Amniotic epithelial cell (primary cell): ENCODE data around the gene FN3KRP.

Experiments
- DNase-seq: peaks from one replicate; pipeline ENCODE4 v3.0.0-alpha.2; 2010; ENCODE audit warnings: low read depth

Gene FN3KRP

DNA sequence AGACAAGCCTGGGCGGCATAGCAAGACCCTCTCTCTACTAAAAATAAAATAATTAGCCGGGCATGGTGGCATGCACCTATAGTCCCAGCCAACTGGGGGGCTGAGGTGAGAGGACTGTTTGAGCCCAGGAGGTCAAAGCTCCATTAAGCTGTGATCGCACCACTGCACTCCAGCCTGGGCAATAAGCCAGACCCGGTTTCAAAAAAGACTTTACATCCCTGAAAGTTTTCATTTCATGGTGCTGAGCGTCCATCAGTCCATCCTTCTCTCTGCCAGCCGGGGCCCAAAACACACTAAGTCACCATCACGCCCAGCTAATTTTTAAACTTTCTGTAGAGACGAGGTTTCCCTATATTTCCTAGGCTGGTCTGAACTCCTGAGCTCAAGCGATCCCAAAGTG, 28.6 kb upstream of the FN3KRP start:
- DNase-seq: no peak

- no peak for DNase-seq
These were observed 27.4 kb upstream of the FN3KRP start for GRCh38 chr17:82689077-82689476.

- no peak for DNase-seq
These were observed 25.6 kb upstream of the FN3KRP start for GRCh38 chr17:82690786-82691489.

GRCh38 chr17:82691714-82692113, 24.8 kb upstream of the FN3KRP start:
- DNase-seq: no peak

- no peak for DNase-seq
These were observed 24.2 kb upstream of the FN3KRP start for GRCh38 chr17:82692268-82692667.

GRCh38 chr17:82693168-82693867, 23.2 kb upstream of the FN3KRP start:
- DNase-seq: no peak

DNA sequence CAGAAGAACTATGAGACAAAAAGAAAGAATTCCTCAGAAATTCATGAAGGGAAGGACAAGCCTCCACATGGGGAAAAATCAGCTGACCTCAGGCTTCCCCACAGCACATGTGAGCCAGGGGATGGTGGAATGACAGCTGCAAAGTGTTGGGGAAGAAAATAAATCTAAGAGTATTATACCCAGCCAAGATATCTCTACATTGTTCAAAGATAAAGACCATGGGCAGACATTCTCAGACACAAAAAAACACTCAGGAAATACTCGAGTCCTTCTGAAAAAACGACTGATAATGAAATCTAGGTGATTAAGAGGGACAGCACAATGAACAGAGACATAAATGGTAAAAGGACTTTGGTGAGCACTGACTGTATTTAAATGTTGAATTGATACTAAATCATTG, 21.9 kb upstream of the FN3KRP start:
- no peak for DNase-seq

DNA sequence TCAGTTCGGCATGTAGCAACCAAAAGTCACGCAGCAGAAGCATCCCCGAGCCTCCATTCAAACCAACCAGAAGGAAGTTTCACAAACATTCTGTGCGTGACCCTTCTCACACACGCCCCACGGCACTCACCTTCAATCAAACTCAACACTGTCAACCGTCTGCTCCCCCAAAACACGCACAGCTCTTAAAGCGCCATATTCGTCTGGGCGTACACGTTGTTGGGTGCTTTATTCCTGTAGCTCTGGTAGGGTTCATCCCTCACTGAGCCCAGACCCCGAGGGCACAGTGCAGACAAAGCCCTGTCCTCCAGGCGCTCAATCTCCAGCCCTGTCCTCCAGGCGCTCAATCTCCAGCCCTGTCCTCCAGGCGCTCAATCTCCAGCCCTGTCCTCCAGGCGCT, 20.2 kb upstream of the FN3KRP start:
- no peak for DNase-seq

DNA sequence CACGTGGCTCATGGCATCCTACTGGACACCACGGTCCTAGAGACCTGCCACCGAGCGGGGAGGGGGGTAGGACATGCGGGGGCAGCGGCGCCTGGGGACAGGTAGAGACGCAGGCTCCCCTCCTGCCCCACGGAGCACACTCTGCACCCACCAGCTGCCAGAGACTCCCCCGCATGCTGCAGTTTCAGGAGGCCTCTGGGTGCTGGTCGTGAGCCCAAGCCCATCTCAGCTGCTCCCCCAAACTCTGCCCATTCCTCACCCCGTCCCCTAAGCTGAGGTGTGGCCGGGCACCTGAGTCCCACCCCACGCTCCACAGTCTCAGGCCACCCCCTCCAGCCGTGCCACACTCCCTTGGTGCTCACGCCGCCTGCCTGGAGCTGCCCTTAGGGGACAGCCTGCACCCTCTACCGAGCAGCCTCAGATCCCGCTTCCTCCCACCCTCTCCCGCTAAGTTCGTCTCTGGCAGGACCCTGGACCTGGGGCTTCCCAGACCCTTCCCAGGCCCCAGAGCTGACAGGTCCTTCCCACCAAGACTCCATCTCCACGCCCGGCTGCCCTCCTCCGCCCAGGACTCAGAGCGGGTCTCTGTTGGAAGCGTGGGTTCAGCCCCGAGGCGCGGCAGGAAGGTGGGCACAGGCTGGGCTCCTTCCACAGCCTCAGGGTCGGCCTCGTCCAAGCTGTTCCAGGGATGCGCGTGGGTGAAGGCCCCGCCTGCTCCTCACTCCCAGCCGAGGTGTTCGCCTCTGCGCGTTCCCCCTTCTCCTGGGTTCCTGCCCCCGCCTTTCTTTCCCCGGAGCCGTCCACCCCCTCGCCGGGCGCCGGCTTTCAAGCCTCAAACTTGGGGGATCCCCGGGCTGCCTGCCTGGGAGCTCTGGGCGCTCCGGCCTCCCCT, 19.3 kb upstream of the FN3KRP start:
- no peak for DNase-seq

GRCh38 chr17:82697808-82698064, 18.8 kb upstream of the FN3KRP start:
- DNase-seq: no peak

DNA sequence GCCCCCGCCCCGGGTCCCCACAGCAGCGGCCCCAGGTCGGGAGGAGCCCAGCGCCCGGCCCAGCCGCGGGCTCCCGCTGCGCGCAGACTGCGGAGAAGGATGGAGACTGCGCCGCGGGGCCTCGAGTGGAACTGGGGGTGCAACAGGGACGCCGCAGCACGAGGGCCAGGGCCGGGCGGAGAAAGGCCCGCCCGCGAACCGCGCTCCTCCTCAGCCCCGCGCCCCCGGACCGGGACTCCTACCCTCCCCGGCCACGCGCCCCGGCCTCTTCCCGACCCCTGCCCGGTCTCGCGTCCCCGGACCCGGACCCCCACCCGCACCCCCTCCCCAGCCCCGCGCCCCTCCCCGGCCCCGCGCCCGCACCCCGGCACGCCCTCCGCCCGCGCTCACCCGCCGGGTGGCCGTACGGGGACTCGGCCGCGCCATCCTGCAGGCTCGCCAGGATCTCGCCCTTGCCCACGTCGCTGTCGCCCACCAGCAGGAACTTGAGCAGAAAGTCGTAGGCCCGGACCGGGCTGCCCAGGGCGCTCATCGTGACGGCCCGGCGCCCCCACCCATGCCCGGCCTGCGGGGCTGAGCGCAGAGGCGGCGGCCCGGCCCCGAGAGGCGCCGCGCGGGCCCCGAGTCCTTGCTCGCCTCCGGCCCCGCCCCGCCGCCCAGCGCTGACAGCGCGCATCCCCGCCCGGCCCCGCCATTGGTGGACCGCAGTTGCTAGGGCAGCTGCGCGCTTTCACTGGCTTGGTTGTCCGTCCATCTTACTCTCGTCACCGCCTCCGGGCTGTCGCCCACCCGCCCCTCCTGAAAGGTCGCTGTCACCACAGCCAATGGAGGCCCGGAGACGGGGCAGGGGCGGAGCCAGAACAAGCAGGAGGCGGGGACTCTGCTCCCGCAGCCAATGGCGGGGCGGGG, 18.2 kb upstream of the FN3KRP start, which contains the start of gene RAB40B:
Gene RAB40B (minus strand): TSS at position 634 of the 909 bp plus-strand sequence. CDS start 102 bp downstream, at position 532.
- peak; percentile 98 for DNase-seq

- no peak for DNase-seq
These were observed 17.5 kb upstream of the FN3KRP start for GRCh38 chr17:82698974-82699442.

GRCh38 chr17:82699551-82699950, 17.0 kb upstream of the FN3KRP start:
- no peak for DNase-seq

- DNase-seq: no peak
These were observed 14.1 kb upstream of the FN3KRP start for GRCh38 chr17:82702231-82702927.

GRCh38 chr17:82703036-82703745, 13.3 kb upstream of the FN3KRP start:
- no peak for DNase-seq

DNA sequence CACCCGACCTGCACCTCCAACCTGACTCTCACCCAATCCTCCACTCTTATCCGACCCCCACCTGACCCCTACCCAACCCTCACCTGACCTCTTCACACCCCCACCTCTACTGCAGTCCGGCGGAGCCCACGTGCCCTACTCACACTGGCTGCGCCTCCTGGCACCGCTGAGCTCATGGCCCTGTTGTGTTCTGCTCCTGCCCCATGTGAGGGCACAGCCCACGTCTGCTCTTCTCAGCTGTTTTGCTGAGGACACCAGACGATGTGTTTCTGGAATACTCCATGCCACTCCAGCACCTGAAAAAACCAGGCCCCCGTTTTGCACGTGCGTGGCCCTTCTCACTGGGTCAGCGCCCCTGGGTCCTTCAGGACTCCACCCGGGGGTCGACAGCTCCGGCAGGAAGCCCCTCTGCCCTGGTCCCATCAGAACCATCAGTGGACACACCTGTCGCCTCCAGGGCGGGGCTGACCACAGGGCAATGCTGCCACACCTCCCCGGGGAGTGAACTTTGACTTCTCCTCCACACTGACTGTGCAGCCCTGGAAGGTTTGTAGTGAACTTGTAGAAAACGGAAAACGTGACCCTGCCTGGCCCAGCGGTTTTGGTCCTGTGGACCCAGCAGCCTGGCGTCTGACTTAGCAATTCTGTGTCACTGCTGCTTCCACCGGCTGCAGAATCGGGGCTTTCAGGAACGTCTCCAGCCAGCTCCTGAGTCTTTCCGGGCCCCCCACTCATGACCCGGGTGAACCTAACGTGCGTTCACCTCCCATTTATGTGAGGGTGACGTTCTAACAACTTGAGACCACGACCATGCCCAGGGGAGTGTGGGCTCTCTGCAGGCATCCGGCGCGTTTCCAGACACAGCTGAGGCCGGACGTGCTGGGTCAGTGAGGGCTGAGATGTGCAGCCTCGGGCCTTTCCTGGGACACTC, 12.3 kb upstream of the FN3KRP start:
- DNase-seq: no peak

GRCh38 chr17:82704886-82705285, 11.6 kb upstream of the FN3KRP start:
- DNase-seq: no peak

- DNase-seq: no peak
These were observed 10.8 kb upstream of the FN3KRP start for GRCh38 chr17:82705756-82706155.

DNA sequence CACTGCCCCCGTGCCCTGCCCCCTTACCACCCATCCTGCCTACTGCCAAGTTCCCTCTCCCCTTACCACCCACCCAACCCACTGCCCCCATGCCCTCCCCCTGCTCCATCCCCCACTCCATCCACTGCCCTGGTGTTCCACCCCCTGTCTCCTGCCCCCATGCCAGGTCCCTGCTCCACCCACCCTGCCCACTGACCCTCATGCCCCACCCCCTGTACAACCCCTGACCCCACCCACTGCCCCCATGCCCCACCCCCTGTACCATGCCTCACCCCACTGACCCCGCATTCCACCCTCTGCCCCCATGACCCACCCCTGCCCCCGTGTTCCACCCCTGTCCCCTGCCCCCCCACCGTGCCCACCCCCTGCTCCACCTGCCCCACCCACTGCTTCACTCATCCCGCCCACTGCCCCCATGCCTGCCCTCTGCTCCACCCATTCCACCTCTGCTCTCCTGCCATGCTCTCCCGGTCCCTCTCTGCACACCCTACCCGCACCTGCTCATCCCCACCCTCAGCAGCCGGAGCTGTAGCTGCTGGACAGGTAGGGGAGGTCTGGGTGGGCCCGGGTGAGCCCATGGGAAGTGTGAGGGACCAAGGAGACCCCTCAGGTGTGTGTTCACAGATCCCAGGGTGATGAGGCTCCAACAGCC, 7.4 kb upstream of the FN3KRP start:
- DNase-seq: no peak
